ENCODE measurements around the gene SORCS1.

DNA sequence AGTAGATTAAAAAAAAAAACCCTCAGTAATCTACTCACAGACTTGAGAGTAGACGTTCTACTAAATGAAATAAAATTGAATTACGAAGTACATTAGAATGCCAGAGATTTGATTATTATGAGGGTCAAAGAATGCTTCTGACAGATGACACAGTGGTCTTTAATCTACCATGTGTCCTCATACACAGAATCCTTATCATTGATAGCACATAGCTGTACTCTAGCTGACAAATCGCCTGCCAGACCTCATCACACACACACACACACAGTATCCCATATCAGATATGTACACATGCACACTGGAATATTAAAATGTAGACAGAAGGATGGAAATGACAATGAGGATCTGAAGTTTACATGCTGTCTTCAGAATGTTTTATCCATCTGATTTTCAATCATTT, 104.6 kb downstream of the SORCS1 start:
- TF ChIP-seq, protein P1, sequence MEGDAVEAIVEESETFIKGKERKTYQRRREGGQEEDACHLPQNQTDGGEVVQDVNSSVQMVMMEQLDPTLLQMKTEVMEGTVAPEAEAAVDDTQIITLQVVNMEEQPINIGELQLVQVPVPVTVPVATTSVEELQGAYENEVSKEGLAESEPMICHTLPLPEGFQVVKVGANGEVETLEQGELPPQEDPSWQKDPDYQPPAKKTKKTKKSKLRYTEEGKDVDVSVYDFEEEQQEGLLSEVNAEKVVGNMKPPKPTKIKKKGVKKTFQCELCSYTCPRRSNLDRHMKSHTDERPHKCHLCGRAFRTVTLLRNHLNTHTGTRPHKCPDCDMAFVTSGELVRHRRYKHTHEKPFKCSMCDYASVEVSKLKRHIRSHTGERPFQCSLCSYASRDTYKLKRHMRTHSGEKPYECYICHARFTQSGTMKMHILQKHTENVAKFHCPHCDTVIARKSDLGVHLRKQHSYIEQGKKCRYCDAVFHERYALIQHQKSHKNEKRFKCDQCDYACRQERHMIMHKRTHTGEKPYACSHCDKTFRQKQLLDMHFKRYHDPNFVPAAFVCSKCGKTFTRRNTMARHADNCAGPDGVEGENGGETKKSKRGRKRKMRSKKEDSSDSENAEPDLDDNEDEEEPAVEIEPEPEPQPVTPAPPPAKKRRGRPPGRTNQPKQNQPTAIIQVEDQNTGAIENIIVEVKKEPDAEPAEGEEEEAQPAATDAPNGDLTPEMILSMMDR (IDR thresholded peaks at IDR 0.05; ENCODE audit: low read depth, low read length): no peak
- TF ChIP-seq, protein P2, sequence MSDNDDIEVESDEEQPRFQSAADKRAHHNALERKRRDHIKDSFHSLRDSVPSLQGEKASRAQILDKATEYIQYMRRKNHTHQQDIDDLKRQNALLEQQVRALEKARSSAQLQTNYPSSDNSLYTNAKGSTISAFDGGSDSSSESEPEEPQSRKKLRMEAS (IDR thresholded peaks at IDR 0.05; ENCODE audit: low read depth, low read length): no peak
- TF ChIP-seq POLR2A (IDR thresholded peaks at IDR 0.05; ENCODE audit: extremely low read depth, insufficient read length) (no peak), MYC (IDR thresholded peaks at IDR 0.05; ENCODE audit: low read depth, low read length) (no peak)

All from NB4 (cell line).